ENCODE measurements around the gene SENP8. TPM values are rescaled to one million over a fixed set of nuclear protein-coding genes. Genes with fewer than 3 reads are reported as not detected.

SENP8 gene
- total and polyA plus RNA-seq, 8 donors: 0.49 to 2.2 (median 1.3) TPM

GRCh38 chr15:72077950-72078349 is 40.3 kb upstream of the SENP8 start:
- H3K27me3 ChIP-seq: no peaks in the 10 kb centered on the region
- no peak for ATAC-seq
- H3K4me1 ChIP-seq: no peaks in the 10 kb centered on the region
- H3K27ac ChIP-seq: no peak overlapping the region
- no peak overlapping the region for H3K4me3 ChIP-seq
- FAIRE-seq: no peak
- H3K9me3 ChIP-seq: no peaks in the 10 kb centered on the region
- no peak for DNase-seq
- intact Hi-C loops (cut with DNase I): no loop called here
- no peaks in the 10 kb centered on the region for H3K36me3 ChIP-seq
- TF ChIP-seq CTCF (IDR thresholded peaks at IDR 0.05): no peak
- 84 to 100% methylated on average over 1 of the region's 1 CpG for WGBS, 2 donors

- TF ChIP-seq CTCF (IDR thresholded peaks at IDR 0.05): no peak
- FAIRE-seq (no peak), ATAC-seq (no peak), DNase-seq (no peak)
- Histone ChIP-seq H3K4me3 (no peak overlapping the region), H3K9me3 (no peaks in the 10 kb centered on the region), H3K27me3 (no peaks in the 10 kb centered on the region), H3K4me1 (no peaks in the 10 kb centered on the region), H3K36me3 (no peaks in the 10 kb centered on the region), H3K27ac (no peak overlapping the region)
- 91 to 97% methylated on average over 6 of the region's 6 CpGs for WGBS, 2 donors
- intact Hi-C loops (cut with DNase I): no loop called here
Observed at GRCh38 chr15:72078887-72079286, 39.3 kb upstream of the SENP8 start.

GRCh38 chr15:72082176-72082575 is 36.0 kb upstream of the SENP8 start:
- no peak for ATAC-seq
- no peak overlapping the region for H3K27ac ChIP-seq
- 93 to 98% methylated on average over 1 of the region's 1 CpG for WGBS, 2 donors
- FAIRE-seq: no peak
- H3K9me3 ChIP-seq: no peaks in the 10 kb centered on the region
- no peak overlapping the region for H3K4me3 ChIP-seq
- H3K27me3 ChIP-seq: no peaks in the 10 kb centered on the region
- TF ChIP-seq CTCF (IDR thresholded peaks at IDR 0.05): no peak
- intact Hi-C loops (cut with DNase I): no loop called here
- no peaks in the 10 kb centered on the region for H3K4me1 ChIP-seq
- H3K36me3 ChIP-seq: no peaks in the 10 kb centered on the region
- no peak for DNase-seq

GRCh38 chr15:72086010-72086697 is 32.0 kb upstream of the SENP8 start:
- DNase-seq: peak in 1 of 6 donors; percentile 13

More at GRCh38 chr15:72086010-72086697, 32.0 kb upstream of the SENP8 start:
- H3K4me1 ChIP-seq: no peaks in the 10 kb centered on the region
- TF ChIP-seq CTCF (IDR thresholded peaks at IDR 0.05): no peak
- intact Hi-C loops (cut with DNase I): no loop called here
- H3K36me3 ChIP-seq: no peaks in the 10 kb centered on the region
- ATAC-seq: peak in 2 of 4 donors; percentile 39 to 82
- no peak for FAIRE-seq
- no peak overlapping the region for H3K27ac ChIP-seq
- 90 to 92% methylated on average over 10 to 11 of the region's 11 CpGs for WGBS, 2 donors
- no peak overlapping the region for H3K4me3 ChIP-seq
- H3K27me3 ChIP-seq: no peaks in the 10 kb centered on the region
- H3K9me3 ChIP-seq: no peaks in the 10 kb centered on the region
